ENCODE measurements around the gene DNAH2. TPM values are rescaled to one million over a fixed set of nuclear protein-coding genes. Genes with fewer than 3 reads are reported as not detected.

Gene DNAH2
- total RNA-seq, 1 donor: under 0.01 TPM

DNA sequence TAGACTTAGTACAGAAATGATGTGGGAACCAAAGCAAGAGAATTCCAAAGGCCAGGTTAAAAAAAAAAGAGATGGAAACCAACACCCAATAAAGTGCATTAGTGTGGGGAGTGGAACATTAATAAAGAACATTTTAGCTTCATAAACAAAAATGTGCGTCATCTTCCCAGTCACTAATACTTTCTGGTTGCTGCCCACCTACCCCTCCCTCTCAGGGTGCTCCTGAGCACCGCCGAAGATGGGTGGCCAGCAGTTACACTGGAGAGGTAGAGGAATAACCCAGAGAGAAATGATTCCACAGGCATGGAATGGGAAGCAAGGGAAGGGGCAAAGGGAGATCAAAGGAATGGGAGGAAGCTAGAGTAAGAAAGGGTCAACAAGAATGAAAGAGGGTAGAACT is 165.1 kb downstream of the DNAH2 start:
- no peaks in the 10 kb centered on the region for H3K27me3 ChIP-seq (ENCODE audit: insufficient read depth, low read length)
- no peak overlapping the region for H3K4me3 ChIP-seq (ENCODE audit: insufficient read depth, low read length)
- H4K20me1 ChIP-seq (ENCODE audit: insufficient read depth, low read length): no peaks in the 10 kb centered on the region
- peaks cover 38% of the 10 kb centered on the region for H3K36me3 ChIP-seq (ENCODE audit: insufficient read depth, low read length)
- peaks cover 9% of the 10 kb centered on the region for H3K79me2 ChIP-seq (ENCODE audit: insufficient read depth, low read length)
- no peak overlapping the region for H2AFZ ChIP-seq (ENCODE audit: low read length)
- peaks cover 21% of the 10 kb centered on the region for H3K4me1 ChIP-seq (ENCODE audit: insufficient read depth, low read length)
- H3K27ac ChIP-seq (ENCODE audit: low read depth, low read length): peak overlapping the region; percentile 68
- DNase-seq (ENCODE audit: insufficient read length, low spot score, missing footprints): no peak
- no peak overlapping the region for H3K4me2 ChIP-seq (ENCODE audit: insufficient read depth, low read length)
- no peaks in the 10 kb centered on the region for H3K9me3 ChIP-seq (ENCODE audit: low read depth, low read length)
- no peak for TF ChIP-seq CTCF (IDR thresholded peaks at IDR 0.05; ENCODE audit: extremely low read depth, low read depth, low read length)

Other genes starting within 250 kb of the DNAH2 start
- gene ZBTB4, start 238.1 kb upstream of the DNAH2 start, total RNA-seq: 36.2 and 36.5 TPM in 2 replicates
- not detected in 2 replicates for gene SLC35G6, start 236.3 kb upstream of the DNAH2 start, total RNA-seq
- gene POLR2A, start 233.4 kb upstream of the DNAH2 start, total RNA-seq: 95.9 and 101 TPM in 2 replicates
- gene TNFSF12, start 168.7 kb upstream of the DNAH2 start, total RNA-seq: 11.2 and 12.7 TPM in 2 replicates
- gene TNFSF13, start 159.0 kb upstream of the DNAH2 start, total RNA-seq: 0.59 and 1.1 TPM in 2 replicates
- 54.2 and 68.0 TPM in 2 replicates for gene SENP3, start 155.8 kb upstream of the DNAH2 start, total RNA-seq
- gene CD68, start 138.1 kb upstream of the DNAH2 start, total RNA-seq: 31.8 and 55.7 TPM in 2 replicates
- gene MPDU1, start 133.9 kb upstream of the DNAH2 start, total RNA-seq: 60.1 and 64.1 TPM in 2 replicates
- 0.59 and 0.72 TPM in 2 replicates for gene SOX15, start 127.7 kb upstream of the DNAH2 start, total RNA-seq
- 41.8 and 42.7 TPM in 2 replicates for gene FXR2, start 102.8 kb upstream of the DNAH2 start, total RNA-seq
- gene SAT2, start 89.9 kb upstream of the DNAH2 start, total RNA-seq: 41.3 and 52.5 TPM in 2 replicates
- gene SHBG, start 87.6 kb upstream of the DNAH2 start, total RNA-seq: 0.36 and 0.88 TPM in 2 replicates
- gene ATP1B2, start 66.8 kb upstream of the DNAH2 start, total RNA-seq: under 0.01 TPM in 1 of 2 replicates, not detected in the other
- gene TP53, start 30.3 kb upstream of the DNAH2 start, total RNA-seq: 63.9 and 71.3 TPM in 2 replicates
- 3.5 and 4.3 TPM in 2 replicates for gene WRAP53, start 29.3 kb upstream of the DNAH2 start, total RNA-seq
- gene EFNB3, start 12.5 kb upstream of the DNAH2 start, total RNA-seq: 1.8 and 2.7 TPM in 2 replicates
- 5.6 and 12.3 TPM in 2 replicates for gene KDM6B, start 116.5 kb downstream of the DNAH2 start, total RNA-seq
- 0.29 and 0.36 TPM in 2 replicates for gene TMEM88, start 137.3 kb downstream of the DNAH2 start, total RNA-seq
- 25.3 and 29.7 TPM in 2 replicates for gene NAA38, start 139.8 kb downstream of the DNAH2 start, total RNA-seq
- gene CYB5D1, start 140.3 kb downstream of the DNAH2 start, total RNA-seq: 8.3 and 10.5 TPM in 2 replicates
- gene CHD3, start 171.0 kb downstream of the DNAH2 start, total RNA-seq: 95.2 and 97.0 TPM in 2 replicates
- gene RNF227, start 198.5 kb downstream of the DNAH2 start, total RNA-seq: 2.4 and 3.6 TPM in 2 replicates
- gene KCNAB3, start 212.1 kb downstream of the DNAH2 start, total RNA-seq: under 0.01 and 0.29 TPM in 2 replicates
- 26.1 and 27.4 TPM in 2 replicates for gene TRAPPC1, start 214.2 kb downstream of the DNAH2 start, total RNA-seq
- gene CNTROB, start 214.5 kb downstream of the DNAH2 start, total RNA-seq: 20.6 and 21.5 TPM in 2 replicates

Measured in osteoblast (primary cell).